Tibial artery (tissue), 4 donors: ENCODE measurements around the gene DNTT.

Experiments used
- DNase-seq, 2 donors: peaks; one replicate each; pipeline ENCODE4 v3.0.0-alpha.2; 2019
- H3K27ac ChIP-seq, 2 donors: fragments of 200-600 bp; sonication (generic) in 1 of 2; 1 replicate in 1 of 2; 2 replicates in 1 of 2; pipeline ENCODE4 v1.5.1; 2018 to 2019; ENCODE audit warnings: mild to moderate bottlenecking in 1 of 2
- H3K27me3 ChIP-seq, 2 donors: fragments of 200-600 bp; sonication (generic) in 1 of 2; one replicate each; pipeline versions ENCODE4 v1.5.1 to v1.6.0; 2016 to 2019
- H3K36me3 ChIP-seq, 3 donors: fragments of 200-600 bp; sonication (generic) in 2 of 3; one replicate each; pipeline ENCODE4 v1.5.1; 2016 to 2019; ENCODE audit warnings: mild to moderate bottlenecking in 2 of 3
- H3K4me1 ChIP-seq, 4 donors: fragments of 200-600 bp; sonication (generic) in 2 of 4; 1 replicate in 3 of 4; 2 replicates in 1 of 4; pipeline ENCODE4 v1.5.1; 2016 to 2019
- H3K4me3 ChIP-seq, 2 donors: fragments of 200-600 bp; sonication (generic) in 1 of 2; 1 replicate in 1 of 2; 2 replicates in 1 of 2; pipeline ENCODE4 v1.5.1; 2018 to 2019; ENCODE audit warnings: mild to moderate bottlenecking in 2 of 2
- H3K9me3 ChIP-seq, 3 donors: fragments of 200-600 bp; sonication (generic) in 1 of 3; one replicate each; pipeline ENCODE4 v1.5.1; 2016 to 2019
- CTCF ChIP-seq, 2 experiments: fragments of 200-600 bp in 1 of 2; fragments of 450-650 bp in 1 of 2; IDR thresholded peaks; one replicate each; pipeline ENCODE4 v1.5.1; 2017 to 2019; ENCODE audit warnings: antibody characterized with exemption in 2 of 2, mild to moderate bottlenecking in 1 of 2, moderate library complexity in 1 of 2
- intact Hi-C: fragments of 100-400 bp; cut with DNase I; formaldehyde crosslinking; loops from one replicate; pipeline ENCODE4 v1.15.0; 2023; ENCODE audit warnings: low total_unique reads

Gene DNTT

GRCh38 chr10:96341219-96342182, 37.3 kb downstream of the DNTT start:
- no peaks in the 10 kb centered on the region for H3K36me3 ChIP-seq
- no peaks in the 10 kb centered on the region for H3K4me1 ChIP-seq
- intact Hi-C loops, result no loop called here
- H3K27me3 ChIP-seq, result peaks cover 0 to 3% of the 10 kb centered on the region in 2 donors
- no peak overlapping the region for H3K27ac ChIP-seq
- DNase-seq, result no peak
- TF ChIP-seq CTCF (IDR thresholded peaks at IDR 0.05), result no peak
- peaks cover 0 to 5% (median 0%) of the 10 kb centered on the region in 3 donors for H3K9me3 ChIP-seq
- no peak overlapping the region for H3K4me3 ChIP-seq

- intact Hi-C loops, result no loop called here
- Histone ChIP-seq H3K9me3 (peaks cover 0 to 5% (median 0%) of the 10 kb centered on the region in 3 donors), H3K4me3 (no peak overlapping the region), H3K27ac (no peak overlapping the region), H3K27me3 (peaks cover 0 to 2% of the 10 kb centered on the region in 2 donors), H3K36me3 (no peaks in the 10 kb centered on the region), H3K4me1 (no peaks in the 10 kb centered on the region)
- no peak for TF ChIP-seq CTCF (IDR thresholded peaks at IDR 0.05)
- no peak for DNase-seq
Measured at GRCh38 chr10:96342402-96342801, 38.2 kb downstream of the DNTT start.

- no peaks in the 10 kb centered on the region for H3K36me3 ChIP-seq
- H3K27ac ChIP-seq, result no peak overlapping the region
- H3K27me3 ChIP-seq, result peaks cover 0 to 2% of the 10 kb centered on the region in 2 donors
- DNase-seq, result no peak
- intact Hi-C loops, result no loop called here
- H3K9me3 ChIP-seq, result peaks cover 0 to 5% (median 0%) of the 10 kb centered on the region in 3 donors
- no peaks in the 10 kb centered on the region for H3K4me1 ChIP-seq
- no peak overlapping the region for H3K4me3 ChIP-seq
- no peak for TF ChIP-seq CTCF (IDR thresholded peaks at IDR 0.05)
Measured at GRCh38 chr10:96344178-96344577, 39.9 kb downstream of the DNTT start.

GRCh38 chr10:96345222-96345621, 41.0 kb downstream of the DNTT start:
- no peaks in the 10 kb centered on the region for H3K4me1 ChIP-seq
- H3K27ac ChIP-seq, result no peak overlapping the region
- TF ChIP-seq CTCF (IDR thresholded peaks at IDR 0.05), result no peak
- H3K4me3 ChIP-seq, result no peak overlapping the region
- no peaks in the 10 kb centered on the region for H3K36me3 ChIP-seq
- intact Hi-C loops, result no loop called here
- peaks cover 0 to 2% of the 10 kb centered on the region in 2 donors for H3K27me3 ChIP-seq
- peaks cover 0 to 5% (median 0%) of the 10 kb centered on the region in 3 donors for H3K9me3 ChIP-seq
- no peak for DNase-seq

- no peak for TF ChIP-seq CTCF (IDR thresholded peaks at IDR 0.05)
- peaks cover 0 to 2% of the 10 kb centered on the region in 2 donors for H3K27me3 ChIP-seq
- no peaks in the 10 kb centered on the region for H3K4me1 ChIP-seq
- no peaks in the 10 kb centered on the region for H3K36me3 ChIP-seq
- H3K9me3 ChIP-seq, result peaks cover 0 to 5% (median 0%) of the 10 kb centered on the region in 3 donors
- H3K27ac ChIP-seq, result no peak overlapping the region
- DNase-seq, result no peak
- no peak overlapping the region for H3K4me3 ChIP-seq
- intact Hi-C loops, result no loop called here
Measured at GRCh38 chr10:96346295-96346694, 42.1 kb downstream of the DNTT start.
